Omental fat pad (tissue), 4 donors: Measurements from ENCODE around the gene CDYL2. TPM values are rescaled to one million over a fixed set of nuclear protein-coding genes. Genes with fewer than 3 reads are reported as not detected.

ENCODE experiments used
- ATAC-seq: fragments of 150-250 bp; one replicate; pipeline ENCODE4 v1.9.1; 2016; ENCODE audit warnings: mild to moderate bottlenecking, moderate library complexity; ENCODE audit not compliant: low FRiP score
- DNase-seq: peaks from one replicate; pipeline ENCODE4 v3.0.0-alpha.2; 2019; ENCODE audit warnings: low spot score
- CTCF ChIP-seq, 3 donors: fragments of 450-650 bp; IDR thresholded peaks; one replicate each; pipeline ENCODE4 v1.5.1; 2016 to 2017; ENCODE audit warnings: antibody characterized with exemption in 3 of 3, mild to moderate bottlenecking in 3 of 3, moderate library complexity in 2 of 3
- total RNA-seq, 4 donors: library from RNA; depleted of rRNA; stranded (reverse); fragments of >200 nt; gene quantifications; one replicate each; pipeline ENCODE4 v1.1.0, GENCODE V29; 2016

CDYL2 gene
- total RNA-seq, 4 donors from 2014 or later, result 5.9 to 8.8 (median 6.6) TPM

GRCh38 chr16:80591071-80591915 is 213.1 kb downstream of the CDYL2 start:
- ATAC-seq (no peak), DNase-seq (no peak)
- no peak for TF ChIP-seq CTCF (IDR thresholded peaks at IDR 0.05)

GRCh38 chr16:80587071-80587470 is 217.3 kb downstream of the CDYL2 start:
- no peak for DNase-seq
- TF ChIP-seq CTCF (IDR thresholded peaks at IDR 0.05), result no peak
- no peak for ATAC-seq

- no peak for ATAC-seq
- no peak for DNase-seq
- no peak for TF ChIP-seq CTCF (IDR thresholded peaks at IDR 0.05)
These were observed 217.9 kb downstream of the CDYL2 start for GRCh38 chr16:80586476-80586875.

GRCh38 chr16:80585764-80586163 is 218.6 kb downstream of the CDYL2 start:
- DNase-seq, result no peak
- no peak for TF ChIP-seq CTCF (IDR thresholded peaks at IDR 0.05)
- no peak for ATAC-seq

- no peak for TF ChIP-seq CTCF (IDR thresholded peaks at IDR 0.05)
- DNase-seq, result no peak
- no peak for ATAC-seq
These were observed 220.9 kb downstream of the CDYL2 start for GRCh38 chr16:80583466-80583865.

GRCh38 chr16:80580109-80580832 is 224.1 kb downstream of the CDYL2 start:
- DNase-seq (no peak), ATAC-seq (no peak)
- TF ChIP-seq CTCF (IDR thresholded peaks at IDR 0.05), result no peak
